ENCODE results near the gene SRSF6.

- TF ChIP-seq CTCF (IDR thresholded peaks at IDR 0.05; ENCODE audit: low read length), result no peak
- TF ChIP-seq EZH2 (IDR thresholded peaks at IDR 0.05; ENCODE audit: borderline replicate concordance, low read length), result no peak
These were observed 1.6 kb downstream of the SRSF6 start for GRCh38 chr20:43459022-43459942.
